GM18858 (cell line): ENCODE data around the gene TFDP1.

ENCODE experiments used
- ATAC-seq: cut with Tn5 transposase; IDR thresholded peaks from one replicate; pipeline ENCODE4 v1.9.1; 2021; ENCODE audit not compliant: unreplicated experiment

Gene TFDP1

GRCh38 chr13:113584205-113584869 is at the start of gene TFDP1:
Gene TFDP1 (plus strand): TSS chr13:113584753. CDS start chr13:113585838, 1,085 bp downstream.
- peak; percentile 75 for ATAC-seq

- no peak for ATAC-seq
Observed at GRCh38 chr13:113535381-113535781, 49.2 kb upstream of the TFDP1 start.

- no peak for ATAC-seq
Observed at GRCh38 chr13:113536461-113537110, 48.0 kb upstream of the TFDP1 start.

- no peak for ATAC-seq
Observed at GRCh38 chr13:113537205-113537604, 47.3 kb upstream of the TFDP1 start.

GRCh38 chr13:113537909-113538688 is 46.5 kb upstream of the TFDP1 start:
- no peak for ATAC-seq

GRCh38 chr13:113538689-113539058 is 45.9 kb upstream of the TFDP1 start:
- no peak for ATAC-seq

GRCh38 chr13:113539176-113539575 is 45.4 kb upstream of the TFDP1 start:
- ATAC-seq, result no peak

- ATAC-seq, result no peak
Observed at GRCh38 chr13:113539822-113540221, 44.7 kb upstream of the TFDP1 start.

- ATAC-seq, result no peak
Observed at GRCh38 chr13:113540523-113540922, 44.0 kb upstream of the TFDP1 start.

- ATAC-seq, result no peak
Observed at GRCh38 chr13:113542751-113543424, 41.7 kb upstream of the TFDP1 start.

- no peak for ATAC-seq
Observed at GRCh38 chr13:113544071-113544891, 40.3 kb upstream of the TFDP1 start.

GRCh38 chr13:113544896-113545295 is 39.7 kb upstream of the TFDP1 start:
- ATAC-seq, result no peak

GRCh38 chr13:113545455-113545930 is 39.1 kb upstream of the TFDP1 start:
- ATAC-seq, result no peak

GRCh38 chr13:113545931-113546516 is 38.5 kb upstream of the TFDP1 start:
- ATAC-seq, result no peak

GRCh38 chr13:113546571-113547237 is 37.8 kb upstream of the TFDP1 start:
- ATAC-seq, result no peak

- no peak for ATAC-seq
Observed at GRCh38 chr13:113547238-113547971, 37.1 kb upstream of the TFDP1 start.

GRCh38 chr13:113548171-113548641 is 36.3 kb upstream of the TFDP1 start:
- ATAC-seq, result no peak

GRCh38 chr13:113548778-113549621 is 35.6 kb upstream of the TFDP1 start:
- ATAC-seq, result no peak
